Effector CD4-positive, alpha-beta T cell (primary cell): ENCODE data around the gene SLC15A4.

Experiments
- DNase-seq: peaks from one replicate; pipeline ENCODE4 v3.0.0-alpha.2; 2020

The SLC15A4 gene

GRCh38 chr12:128792398-128792797, 31.4 kb downstream of the SLC15A4 start:
- DNase-seq, result no peak

- no peak for DNase-seq
Measured at GRCh38 chr12:128791395-128792322, 32.1 kb downstream of the SLC15A4 start.

DNA sequence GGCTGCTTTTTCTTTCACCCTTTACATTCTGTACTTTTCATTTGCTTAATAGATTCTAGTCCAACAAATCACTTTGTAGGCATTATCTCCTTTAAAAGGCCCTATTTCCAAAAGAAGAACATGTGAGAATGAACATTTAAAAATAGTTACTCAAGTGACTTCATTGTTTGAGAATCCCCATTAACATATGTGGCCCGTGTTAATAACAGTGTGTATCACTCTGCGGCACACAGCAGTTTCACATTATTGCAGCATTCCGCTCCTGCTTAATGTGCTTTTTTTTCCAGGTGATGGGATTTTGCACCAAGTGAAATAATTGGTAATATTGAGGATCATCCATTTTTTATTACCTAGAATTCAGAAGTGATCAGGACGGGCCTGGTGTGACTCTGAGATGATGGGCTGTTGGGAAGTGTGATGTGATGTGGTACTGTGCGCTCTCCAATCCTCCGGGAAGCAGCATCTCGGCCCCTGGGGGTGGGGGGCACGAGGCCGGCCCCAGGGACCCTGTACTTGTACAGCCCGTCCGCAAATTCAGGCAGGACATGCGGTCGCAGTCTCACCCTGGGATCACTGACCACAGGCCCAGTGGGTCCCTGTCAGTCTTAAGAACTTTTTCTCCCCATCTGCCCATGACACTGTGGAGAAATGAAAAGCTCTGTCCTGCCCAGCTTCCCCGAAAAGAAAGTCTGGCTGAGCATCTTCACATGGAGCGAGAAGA, 32.9 kb downstream of the SLC15A4 start:
- DNase-seq, result no peak

DNA sequence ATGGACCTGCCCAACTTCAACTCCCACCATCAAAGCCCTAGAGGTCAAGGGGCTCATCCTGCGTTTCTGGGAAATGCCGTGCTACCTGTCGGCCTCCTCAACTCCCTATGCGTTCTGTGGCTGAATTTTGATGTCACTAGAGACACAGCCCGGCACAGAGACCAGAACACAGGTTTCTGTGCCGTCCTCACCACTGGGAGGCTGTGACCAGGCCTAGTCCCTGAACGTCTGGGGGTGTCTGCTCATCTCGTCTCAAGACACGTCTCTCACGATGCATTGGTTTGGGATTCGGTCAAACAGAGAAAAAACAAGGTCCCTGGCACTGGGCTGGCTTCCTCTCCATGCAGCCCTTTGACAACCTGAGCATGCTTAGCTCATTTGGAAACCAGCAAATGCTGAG, 33.5 kb downstream of the SLC15A4 start:
- no peak for DNase-seq

- no peak for DNase-seq
Measured at GRCh38 chr12:128789356-128789929, 34.3 kb downstream of the SLC15A4 start.

DNA sequence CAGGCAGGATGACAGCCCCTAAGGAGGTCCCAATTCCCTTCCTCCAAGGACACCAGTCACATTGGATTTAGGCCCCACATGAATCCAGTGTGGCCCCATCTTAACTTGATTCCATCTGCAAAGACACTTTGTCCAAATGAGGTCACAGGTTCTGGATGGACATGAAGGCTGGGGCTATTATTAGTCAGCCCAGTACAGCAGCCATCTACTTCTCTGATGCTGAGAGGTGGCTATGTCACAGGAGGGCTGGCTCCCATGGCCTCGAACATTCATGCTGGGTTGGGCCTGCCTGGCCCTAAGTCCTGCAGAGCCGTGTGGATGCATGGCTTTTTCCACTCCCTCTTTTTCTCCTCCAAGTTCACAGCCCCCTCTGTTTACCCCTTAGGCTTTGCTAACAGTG, 35.9 kb downstream of the SLC15A4 start:
- no peak for DNase-seq

DNA sequence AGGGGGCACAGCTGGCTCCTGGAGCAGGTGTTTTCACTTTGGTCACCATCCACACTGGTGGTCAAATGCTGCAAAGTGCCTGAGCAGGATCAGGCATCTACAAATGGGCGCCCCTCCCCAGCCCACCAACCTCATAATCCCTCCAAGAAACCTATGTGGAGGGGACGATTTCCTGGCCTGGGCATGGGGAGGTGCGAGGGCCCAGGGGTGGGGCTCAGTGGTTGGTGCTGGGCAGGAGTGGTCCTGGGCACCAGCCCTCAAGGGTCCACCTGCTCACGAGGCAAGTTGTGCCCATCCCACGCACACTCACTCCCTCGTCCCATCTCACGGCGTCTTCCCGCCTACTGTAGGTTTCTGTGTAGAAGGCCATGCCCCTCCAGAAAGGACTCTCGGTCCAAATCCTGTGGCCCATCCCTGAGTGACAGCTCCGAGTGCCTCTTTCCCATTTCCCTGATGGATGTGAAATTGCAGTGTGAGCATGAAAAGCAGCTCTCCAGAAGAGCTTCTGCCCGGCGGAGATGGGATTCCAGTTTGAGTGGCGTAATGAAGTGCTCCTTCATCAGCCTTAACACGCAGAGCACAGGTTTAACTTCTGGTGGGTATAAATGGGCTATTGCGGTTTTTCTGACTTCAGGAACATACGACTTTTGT, 36.9 kb downstream of the SLC15A4 start:
- DNase-seq, result no peak

GRCh38 chr12:128784030-128784760, 39.6 kb downstream of the SLC15A4 start:
- DNase-seq, result no peak

GRCh38 chr12:128783129-128783574, 40.6 kb downstream of the SLC15A4 start:
- DNase-seq, result no peak

DNA sequence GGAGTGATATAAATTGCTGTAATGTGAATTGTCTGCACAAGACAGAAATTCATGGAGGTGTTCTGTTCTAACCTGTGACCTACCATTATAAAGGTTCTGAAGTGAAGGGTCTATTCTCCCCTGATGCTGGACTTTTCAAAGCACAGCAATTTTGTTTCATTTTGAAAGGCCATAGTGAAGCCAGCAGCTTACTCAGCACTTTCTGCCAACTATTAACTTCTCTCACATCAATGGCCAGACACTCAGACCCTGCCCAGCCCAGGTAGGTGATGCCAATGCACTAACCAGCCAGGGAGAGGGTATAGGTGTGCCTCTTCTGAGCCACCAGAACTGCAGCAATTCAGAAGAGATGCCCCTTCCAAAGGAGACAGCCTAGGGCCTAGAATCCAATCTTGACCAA, 43.9 kb downstream of the SLC15A4 start:
- DNase-seq, result no peak

DNA sequence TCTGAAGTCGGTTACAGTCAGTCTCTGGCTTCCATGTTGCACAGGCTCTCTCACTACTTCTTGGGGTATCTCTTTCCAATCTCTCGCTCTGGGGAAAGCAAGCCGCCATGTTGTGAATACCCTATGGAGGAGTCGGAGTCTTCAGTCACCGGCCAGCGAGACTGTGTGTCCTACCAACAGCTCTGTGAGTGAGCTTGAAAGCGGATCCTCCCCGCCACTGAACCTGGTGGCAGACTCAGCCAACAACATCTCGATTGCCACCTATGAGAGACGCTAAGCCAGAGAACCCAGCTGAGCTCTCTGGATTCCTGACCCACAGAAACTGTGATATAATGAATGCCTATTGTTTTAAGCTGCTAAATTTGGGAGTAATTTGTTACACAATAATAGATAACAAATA, 51.5 kb downstream of the SLC15A4 start:
- DNase-seq, result no peak

- DNase-seq, result no peak
Measured at GRCh38 chr12:128771681-128772080, 52.1 kb downstream of the SLC15A4 start.

DNA sequence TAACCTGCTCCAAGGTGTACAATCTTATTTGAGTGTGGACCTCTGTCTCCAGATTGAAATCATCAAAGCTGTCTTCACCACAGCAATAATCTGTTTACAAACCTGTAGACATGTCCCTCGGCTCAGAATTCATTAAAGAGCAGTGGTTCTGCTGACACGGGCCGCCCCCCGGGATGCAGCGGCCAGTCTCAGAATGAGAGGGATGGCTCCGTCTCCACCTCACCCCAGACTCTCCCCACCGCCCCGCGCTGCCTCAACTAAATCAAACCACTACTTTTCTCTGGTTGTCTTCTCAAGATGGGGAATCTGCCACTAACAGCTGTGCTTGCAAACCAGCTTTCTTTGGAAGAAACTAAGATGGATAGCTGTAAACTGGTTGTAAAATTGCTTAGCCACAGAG, 56.2 kb downstream of the SLC15A4 start:
- DNase-seq, result no peak

- DNase-seq, result no peak
Measured at GRCh38 chr12:128766738-128767501, 56.8 kb downstream of the SLC15A4 start.

GRCh38 chr12:128763395-128763794, 60.4 kb downstream of the SLC15A4 start:
- no peak for DNase-seq

GRCh38 chr12:128761379-128761790, 62.4 kb downstream of the SLC15A4 start:
- no peak for DNase-seq

DNA sequence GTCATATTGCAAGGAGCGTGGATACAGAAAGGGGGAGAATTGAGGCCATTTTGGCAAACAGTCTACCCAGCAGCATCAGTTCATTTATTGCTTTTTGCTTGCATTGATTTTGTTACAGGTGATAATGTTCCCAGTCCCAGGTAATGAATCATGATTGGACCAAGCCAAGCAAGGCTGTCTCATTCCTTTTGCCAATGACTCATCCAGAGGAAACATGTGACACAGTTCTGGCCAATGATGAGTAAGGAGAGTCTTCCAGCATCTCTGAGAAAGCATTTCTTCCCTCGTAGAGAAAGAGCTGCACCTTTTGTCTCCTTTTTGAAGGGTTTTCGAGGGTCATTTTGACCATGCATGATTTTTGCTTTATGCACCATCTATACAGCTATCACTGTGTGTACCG, 68.2 kb downstream of the SLC15A4 start:
- no peak for DNase-seq

- DNase-seq, result no peak
Measured at GRCh38 chr12:128754275-128754674, 69.5 kb downstream of the SLC15A4 start.

DNA sequence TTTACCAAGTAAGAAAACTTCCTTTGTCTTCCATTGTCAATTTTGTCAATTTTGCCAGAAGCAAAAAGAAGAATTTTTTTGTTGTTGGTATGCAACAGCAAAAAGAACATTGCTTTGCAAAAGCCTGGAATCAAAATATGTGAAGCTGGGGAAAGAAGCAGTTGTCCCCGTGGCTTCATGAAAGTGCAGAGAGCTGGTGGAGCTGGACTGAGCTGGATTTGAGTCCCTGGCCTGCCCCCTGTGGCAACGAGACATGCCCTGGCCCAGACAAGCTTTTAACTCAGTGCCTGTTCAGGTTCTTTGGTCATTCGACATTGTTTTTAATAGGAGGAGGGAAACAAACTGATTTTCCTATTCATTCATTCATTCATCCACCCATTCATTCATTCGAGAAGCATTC, 70.3 kb downstream of the SLC15A4 start:
- DNase-seq, result no peak

- DNase-seq, result no peak
Measured at GRCh38 chr12:128752386-128752785, 71.4 kb downstream of the SLC15A4 start.

GRCh38 chr12:128747441-128747840, 76.3 kb downstream of the SLC15A4 start:
- no peak for DNase-seq
